Fibroblast of mammary gland (primary cell): ENCODE results near the gene DLST.

Experiments
- DNase-seq: peaks from one replicate; pipeline ENCODE4 v3.0.0-alpha.2; 2010; ENCODE audit warnings: low read depth
- H3K4me3 ChIP-seq: 2 replicates; pipeline ENCODE4 v1.5.1; 2011; ENCODE audit warnings: low read depth, mild to moderate bottlenecking, low read length, moderate library complexity; ENCODE audit not compliant: control insufficient read depth
- TF ChIP-seq, protein P1 (sequence below): conservative IDR thresholded peaks from 2 replicates; pipeline ENCODE4 v1.5.1; 2011; ENCODE audit warnings: low read depth, low read length, inconsistent platforms; ENCODE audit not compliant: control insufficient read depth, insufficient read depth

The DLST gene

DNA sequence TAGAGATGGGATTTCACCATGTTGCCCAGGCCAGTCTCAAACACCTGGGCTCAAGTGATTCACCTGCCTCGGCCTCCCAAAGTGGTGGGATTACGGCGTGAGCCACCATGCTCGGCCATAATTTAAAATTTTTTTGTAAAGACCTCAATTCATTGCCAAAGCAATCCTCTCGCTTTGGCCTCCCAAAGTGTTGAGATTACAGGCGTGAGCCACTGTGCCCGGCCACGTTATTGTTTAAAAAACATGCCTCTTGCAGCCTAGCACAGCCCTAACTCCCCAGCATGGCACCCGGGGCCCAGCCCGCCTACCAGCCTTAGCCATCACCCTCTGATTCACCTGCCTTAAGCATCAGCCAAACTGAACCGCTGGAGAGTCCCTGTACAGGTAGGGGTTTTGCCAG is 54.4 kb downstream of the DLST start:
- H3K4me3 ChIP-seq: no peak overlapping the region
- no peak for DNase-seq
- TF ChIP-seq, protein P1, sequence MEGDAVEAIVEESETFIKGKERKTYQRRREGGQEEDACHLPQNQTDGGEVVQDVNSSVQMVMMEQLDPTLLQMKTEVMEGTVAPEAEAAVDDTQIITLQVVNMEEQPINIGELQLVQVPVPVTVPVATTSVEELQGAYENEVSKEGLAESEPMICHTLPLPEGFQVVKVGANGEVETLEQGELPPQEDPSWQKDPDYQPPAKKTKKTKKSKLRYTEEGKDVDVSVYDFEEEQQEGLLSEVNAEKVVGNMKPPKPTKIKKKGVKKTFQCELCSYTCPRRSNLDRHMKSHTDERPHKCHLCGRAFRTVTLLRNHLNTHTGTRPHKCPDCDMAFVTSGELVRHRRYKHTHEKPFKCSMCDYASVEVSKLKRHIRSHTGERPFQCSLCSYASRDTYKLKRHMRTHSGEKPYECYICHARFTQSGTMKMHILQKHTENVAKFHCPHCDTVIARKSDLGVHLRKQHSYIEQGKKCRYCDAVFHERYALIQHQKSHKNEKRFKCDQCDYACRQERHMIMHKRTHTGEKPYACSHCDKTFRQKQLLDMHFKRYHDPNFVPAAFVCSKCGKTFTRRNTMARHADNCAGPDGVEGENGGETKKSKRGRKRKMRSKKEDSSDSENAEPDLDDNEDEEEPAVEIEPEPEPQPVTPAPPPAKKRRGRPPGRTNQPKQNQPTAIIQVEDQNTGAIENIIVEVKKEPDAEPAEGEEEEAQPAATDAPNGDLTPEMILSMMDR: no peak

DNA sequence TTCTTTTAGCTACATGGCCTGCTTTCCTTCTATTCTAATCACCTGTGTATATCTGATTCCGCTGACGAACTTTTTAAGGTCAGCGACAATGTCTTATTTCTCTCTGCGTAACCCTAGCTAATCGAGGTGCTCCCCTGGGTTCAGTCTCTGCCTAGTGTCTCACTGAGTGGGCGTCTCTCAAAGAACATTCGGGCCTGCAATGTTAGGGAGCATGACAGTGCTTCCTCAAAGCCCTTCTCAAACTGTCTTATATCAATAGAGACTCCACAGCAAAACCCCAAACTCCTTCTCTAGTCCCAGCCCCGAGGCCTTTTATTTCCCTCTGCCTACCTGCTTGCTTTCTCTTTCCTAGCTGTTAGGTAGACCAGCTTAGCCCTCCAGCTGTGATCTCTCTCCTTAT is 55.0 kb downstream of the DLST start:
- H3K4me3 ChIP-seq: no peak overlapping the region
- TF ChIP-seq, protein P1: no peak
- no peak for DNase-seq

DNA sequence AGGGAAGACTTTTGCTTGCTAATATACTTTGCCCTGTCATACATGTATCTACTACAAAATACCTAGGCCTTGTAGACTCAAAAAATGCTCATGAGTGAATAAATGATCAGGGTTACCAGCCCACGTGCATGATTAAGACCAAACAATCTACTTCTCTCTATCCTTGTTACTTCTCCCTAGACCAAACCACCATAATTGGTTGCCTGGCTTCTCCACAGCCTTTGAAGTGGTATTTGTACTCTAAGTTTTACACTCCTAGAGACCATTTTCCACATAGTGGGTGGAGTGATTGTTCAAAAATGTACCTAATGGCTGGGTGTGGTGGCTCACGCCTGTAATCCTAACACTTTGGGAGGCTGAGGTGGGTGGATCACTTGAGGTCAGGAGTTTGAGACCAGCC is 55.5 kb downstream of the DLST start:
- DNase-seq: no peak
- TF ChIP-seq, protein P1: no peak
- no peak overlapping the region for H3K4me3 ChIP-seq

DNA sequence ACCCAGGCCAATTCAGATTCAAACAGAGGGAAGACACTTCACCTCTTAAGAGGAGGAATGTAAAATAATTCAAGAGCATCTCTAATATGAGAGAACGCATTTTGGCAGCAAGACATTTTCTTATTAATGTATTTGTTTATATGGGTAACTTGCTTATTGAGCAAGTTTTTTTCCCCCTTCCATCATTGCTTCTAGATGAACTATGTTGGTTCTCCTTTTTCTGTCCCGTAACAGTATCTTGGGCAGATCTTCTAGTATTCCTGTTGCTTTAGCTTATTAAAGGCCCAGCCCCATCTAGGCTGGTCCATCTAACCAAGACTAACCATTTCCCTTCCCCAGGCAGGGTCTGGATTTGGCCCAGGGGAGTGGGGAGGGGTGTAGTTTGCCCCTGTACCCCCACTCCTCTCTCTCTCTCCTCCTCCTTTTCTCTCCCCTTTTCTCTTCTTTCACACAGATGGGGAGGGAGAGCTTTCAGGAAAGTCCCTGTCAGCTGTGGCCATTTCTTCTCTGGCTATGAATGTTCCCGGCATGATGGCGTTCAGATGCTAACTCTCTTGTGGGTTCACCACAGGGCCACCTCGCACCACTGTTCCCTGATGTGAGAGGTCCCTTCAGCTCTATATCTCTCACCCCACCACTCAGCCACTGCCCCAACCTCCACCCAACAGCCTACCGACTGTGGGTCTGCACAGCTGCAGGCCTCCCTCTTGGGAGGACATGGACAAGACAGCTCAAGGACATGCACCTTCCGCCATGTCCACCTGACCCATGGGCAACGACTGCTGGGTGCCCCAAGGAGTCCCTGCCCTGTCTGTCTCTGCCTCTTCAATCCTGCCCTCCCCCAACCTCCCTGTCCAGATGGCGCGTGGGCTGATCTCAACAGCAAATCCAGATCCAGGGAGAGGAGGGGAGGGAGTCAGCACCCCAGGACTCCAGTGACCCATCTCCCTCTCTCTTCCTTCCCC is 57.1 kb downstream of the DLST start:
- TF ChIP-seq, protein P1: no peak
- no peak overlapping the region for H3K4me3 ChIP-seq
- DNase-seq: no peak

DNA sequence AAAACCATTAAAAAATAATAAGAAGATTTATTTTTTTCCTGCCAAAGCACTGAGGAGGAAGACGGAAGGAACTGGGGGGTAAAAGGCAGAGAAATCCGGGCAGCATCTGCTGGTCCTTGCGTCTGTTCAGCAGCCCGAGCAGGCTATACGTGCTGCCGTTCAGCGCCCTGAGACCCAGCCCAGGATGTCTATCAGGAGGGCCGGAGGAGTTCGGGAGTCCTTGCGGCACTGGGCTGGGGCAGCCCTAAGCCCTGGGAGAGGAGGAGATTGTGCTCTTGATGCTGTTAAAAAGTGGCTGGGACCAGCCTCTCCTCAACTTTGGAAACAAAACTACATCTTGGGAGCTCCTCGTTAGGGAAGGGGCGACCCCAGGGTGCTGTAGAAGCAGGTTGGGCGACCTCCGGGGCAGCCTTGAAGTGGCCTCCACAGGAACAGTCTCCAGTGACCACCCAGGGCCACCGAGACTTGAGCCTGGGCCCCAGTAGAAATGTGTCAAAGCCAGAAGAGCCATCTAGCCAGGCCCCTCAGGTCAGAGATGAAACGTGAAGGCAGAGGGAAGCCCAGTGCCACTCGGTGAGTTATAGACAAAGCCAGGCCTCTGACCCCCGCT is 59.3 kb downstream of the DLST start:
- DNase-seq: no peak
- TF ChIP-seq, protein P1: no peak
- H3K4me3 ChIP-seq: no peak overlapping the region

DNA sequence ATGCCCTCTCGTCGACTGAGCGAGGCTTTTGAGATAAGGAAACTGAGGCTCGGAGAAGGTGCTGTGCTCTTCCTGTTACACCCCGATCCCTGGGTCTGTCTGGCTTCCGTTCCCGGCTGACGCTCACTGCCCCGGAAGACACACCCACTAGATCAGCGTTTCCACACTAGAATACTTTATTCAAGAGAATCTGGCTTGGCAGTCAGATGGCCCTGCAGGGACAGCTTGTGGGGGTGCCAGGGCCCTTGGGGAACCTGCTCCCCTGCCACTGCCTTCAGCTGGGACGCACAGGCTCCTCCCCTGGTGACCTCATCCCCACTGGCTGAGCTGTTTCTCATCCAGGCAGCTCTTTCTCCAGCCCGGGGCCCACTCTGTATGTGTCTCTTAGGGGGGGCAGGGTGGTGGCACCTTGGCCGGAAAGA is 60.0 kb downstream of the DLST start:
- TF ChIP-seq, protein P1: no peak
- peak; percentile 52 for DNase-seq
- H3K4me3 ChIP-seq: no peak overlapping the region

DNA sequence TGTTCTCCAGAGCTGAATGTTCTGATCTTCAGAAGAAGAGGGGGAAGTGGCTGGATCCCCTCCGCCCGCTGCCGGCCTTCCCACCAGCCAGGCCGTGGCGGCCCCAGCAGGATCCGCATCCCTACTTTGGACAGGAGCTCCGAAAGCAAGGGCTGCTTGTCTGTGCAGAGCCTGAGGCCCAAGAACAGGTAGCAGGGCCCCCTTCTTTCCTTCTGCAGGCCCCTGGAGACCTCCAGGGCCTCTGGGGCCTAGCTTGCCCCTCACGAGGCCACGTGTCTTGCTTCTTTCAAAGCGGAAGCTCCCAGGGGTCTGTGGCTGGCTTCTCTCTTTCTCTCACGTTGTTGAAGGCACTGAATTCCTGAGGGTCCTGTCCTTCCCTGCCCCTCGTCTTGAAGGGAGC is 60.5 kb downstream of the DLST start:
- no peak overlapping the region for H3K4me3 ChIP-seq
- DNase-seq: no peak
- TF ChIP-seq, protein P1: no peak
